Measurements from ENCODE around the gene HNRNPA2B1.

- TF ChIP-seq, protein P1, sequence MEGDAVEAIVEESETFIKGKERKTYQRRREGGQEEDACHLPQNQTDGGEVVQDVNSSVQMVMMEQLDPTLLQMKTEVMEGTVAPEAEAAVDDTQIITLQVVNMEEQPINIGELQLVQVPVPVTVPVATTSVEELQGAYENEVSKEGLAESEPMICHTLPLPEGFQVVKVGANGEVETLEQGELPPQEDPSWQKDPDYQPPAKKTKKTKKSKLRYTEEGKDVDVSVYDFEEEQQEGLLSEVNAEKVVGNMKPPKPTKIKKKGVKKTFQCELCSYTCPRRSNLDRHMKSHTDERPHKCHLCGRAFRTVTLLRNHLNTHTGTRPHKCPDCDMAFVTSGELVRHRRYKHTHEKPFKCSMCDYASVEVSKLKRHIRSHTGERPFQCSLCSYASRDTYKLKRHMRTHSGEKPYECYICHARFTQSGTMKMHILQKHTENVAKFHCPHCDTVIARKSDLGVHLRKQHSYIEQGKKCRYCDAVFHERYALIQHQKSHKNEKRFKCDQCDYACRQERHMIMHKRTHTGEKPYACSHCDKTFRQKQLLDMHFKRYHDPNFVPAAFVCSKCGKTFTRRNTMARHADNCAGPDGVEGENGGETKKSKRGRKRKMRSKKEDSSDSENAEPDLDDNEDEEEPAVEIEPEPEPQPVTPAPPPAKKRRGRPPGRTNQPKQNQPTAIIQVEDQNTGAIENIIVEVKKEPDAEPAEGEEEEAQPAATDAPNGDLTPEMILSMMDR (IDR thresholded peaks at IDR 0.05), result no peak
- TF ChIP-seq POLR2A (IDR thresholded peaks at IDR 0.05), result no peak
- TF ChIP-seq EP300 (IDR thresholded peaks at IDR 0.05), result no peak
Observed at GRCh38 chr7:26149391-26149977, 51.1 kb downstream of the HNRNPA2B1 start.

Measured in sigmoid colon (tissue), 4 donors.